ENCODE results near the gene THSD4. TPM values are rescaled to one million over a fixed set of nuclear protein-coding genes. Genes with fewer than 3 reads are reported as not detected.

THSD4 gene
- polyA plus RNA-seq, 2 of the 4 experiments (the other 2 are of a cell fraction), result 15.8 to 40.7 TPM

DNA sequence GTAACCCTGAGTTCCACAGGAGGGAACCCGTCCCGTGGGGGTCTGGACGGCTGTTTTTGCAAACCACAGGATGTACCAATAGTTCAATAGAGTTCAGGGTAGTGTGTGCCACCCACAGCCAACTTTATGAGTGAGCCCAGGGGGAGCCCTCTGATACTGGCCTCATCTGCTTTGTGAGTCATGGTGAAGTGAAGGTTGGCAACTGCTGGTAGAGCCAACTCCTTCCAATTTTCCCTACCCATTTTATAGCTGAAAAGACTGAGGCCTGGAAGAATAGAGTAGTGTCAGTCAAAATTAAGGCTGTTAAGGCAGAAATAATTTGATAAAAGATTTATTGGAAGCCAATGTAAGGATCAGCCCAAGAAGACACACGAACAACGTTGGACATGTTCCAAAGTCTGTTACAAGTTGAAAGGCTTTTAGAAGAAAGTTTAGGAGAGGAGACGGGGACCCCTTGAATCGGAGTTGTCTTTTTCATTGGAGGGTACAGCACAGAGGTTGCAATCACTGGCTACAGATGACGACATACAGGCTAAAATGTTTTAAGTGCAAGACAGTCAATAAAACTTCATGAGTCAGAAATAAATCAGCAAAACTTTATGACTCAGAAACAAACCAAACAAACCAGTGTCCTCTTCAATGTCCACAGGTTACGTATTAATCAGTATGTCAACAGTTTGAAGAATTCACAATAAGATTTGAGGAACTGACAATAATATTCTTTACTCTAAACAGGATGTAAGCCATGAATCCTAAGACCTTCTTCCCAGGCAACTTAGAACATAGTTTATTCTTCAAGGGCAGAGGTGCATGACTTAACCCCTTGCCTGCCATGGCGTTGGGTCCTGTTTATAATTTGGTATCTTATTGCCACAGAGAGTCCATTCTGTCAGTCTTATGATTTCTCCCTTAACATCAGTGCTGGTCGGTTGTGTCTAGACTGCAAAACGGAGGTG, 632.1 kb downstream of the THSD4 start (continued):
- no peak for TF ChIP-seq REST (IDR thresholded peaks at IDR 0.05)
- TF ChIP-seq PBX3 (IDR thresholded peaks at IDR 0.05), result peak; percentile 82
- TF ChIP-seq ZFP36 (IDR thresholded peaks at IDR 0.05; ENCODE audit: borderline replicate concordance, partially characterized antibody), result peak; percentile 23

DNA sequence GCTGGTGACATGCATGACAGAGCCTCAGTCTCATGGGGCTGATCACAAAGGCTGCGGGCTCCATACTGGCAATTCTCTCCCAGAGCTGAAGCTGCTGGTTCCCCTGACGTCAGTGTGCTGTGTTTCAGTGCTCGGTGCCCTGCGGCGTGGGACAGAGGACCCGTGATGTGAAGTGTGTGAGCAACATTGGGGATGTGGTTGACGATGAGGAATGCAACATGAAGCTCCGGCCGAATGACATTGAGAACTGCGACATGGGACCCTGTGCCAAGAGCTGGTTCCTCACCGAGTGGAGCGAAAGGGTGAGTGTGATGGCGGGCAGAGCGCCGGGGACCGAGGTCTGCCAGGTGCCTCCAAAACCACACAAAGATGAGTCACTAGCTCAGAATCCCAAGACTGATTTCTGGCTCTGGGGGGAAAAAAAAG, 633.0 kb downstream of the THSD4 start:
- ChIA-PET POLR2A (interaction anchor here (1.3 kb wide), 1 partner anchor 32 kb away, joined by 3 read pairs; no protein-coding TSS in a partner anchor), CTCF (interaction anchor here (0.9 to 20.8 kb wide), 4 partner anchors 28 to 408 kb away, joined by 4 to 522 read pairs (median 90); no protein-coding TSS in a partner anchor)
- WGBS (ENCODE audit: missing lambda C conversion rate), result 25% methylated on average over 16 of the region's 16 CpGs
- FAIRE-seq (no peak), DNase-seq (ENCODE audit: low read depth in 1 of 2, low spot score in 1 of 2) (peak; percentile 68 to 73), ATAC-seq (peak; percentile 42 to 53)
- H3K9me3 ChIP-seq, result no peaks in the 10 kb centered on the region
- peak overlapping the region; percentile 92 to 99 for H3K27ac ChIP-seq
- H3K4me2 ChIP-seq, result peak overlapping the region; percentile 87
- H3K4me3 ChIP-seq, result peak overlapping the region; percentile 15; the same call in 1 of the 3 replicates
- H3K4me1 ChIP-seq, result peaks cover 88% of the 10 kb centered on the region
- TF ChIP-seq MAZ (IDR thresholded peaks at IDR 0.05; ENCODE audit: borderline replicate concordance, low read depth, low read length) (no peak), BHLHE40 (IDR thresholded peaks at IDR 0.05; ENCODE audit: low read depth, low read length) (no peak), RNF2 (IDR thresholded peaks at IDR 0.05; ENCODE audit: borderline replicate concordance, low read depth) (no peak), SMC3 (IDR thresholded peaks at IDR 0.05) (no peak), ZSCAN20 (CRISPR knock-in tag; IDR thresholded peaks at IDR 0.05) (no peak), JUNB (IDR thresholded peaks at IDR 0.05) (no peak), HOXA7 (CRISPR knock-in tag; IDR thresholded peaks at IDR 0.05) (no peak; the same call in 1 of the 2 replicates), GATA3 (IDR thresholded peaks at IDR 0.05; ENCODE audit: borderline replicate concordance) (no peak), CHD2 (IDR thresholded peaks at IDR 0.05; ENCODE audit: low read length, partially characterized antibody) (no peak), EP300 (IDR thresholded peaks at IDR 0.05) (no peak), RCOR1 (IDR thresholded peaks at IDR 0.05; ENCODE audit: low read depth, low read length) (no peak), NR3C1 (IDR thresholded peaks at IDR 0.05) (no peak), CEBPB (IDR thresholded peaks at IDR 0.05) (no peak), RAD21 (conservative IDR thresholded peaks at IDR 0.05 in 1 of 2, IDR thresholded peaks at IDR 0.05 in 1 of 2) (no peak), ESRRA (IDR thresholded peaks at IDR 0.05; ENCODE audit: borderline replicate concordance, low read length) (no peak), CBX8 (IDR thresholded peaks at IDR 0.05) (no peak), FOSB (CRISPR knock-in tag; IDR thresholded peaks at IDR 0.05) (peak; percentile 37; the same call in 1 of the 2 replicates), HOXB13 (CRISPR knock-in tag; IDR thresholded peaks at IDR 0.05; ENCODE audit: low read depth) (no peak; the same call in 1 of the 2 replicates), ZC3H11A (IDR thresholded peaks at IDR 0.05) (no peak), PBX3 (IDR thresholded peaks at IDR 0.05) (no peak), HDAC2 (IDR thresholded peaks at IDR 0.05) (no peak), NPAS2 (CRISPR knock-in tag; IDR thresholded peaks at IDR 0.05; ENCODE audit: borderline replicate concordance) (0 out of 2 replicates have a peak, but pooled peaks have one; percentile 5), ZNF302 (CRISPR knock-in tag; IDR thresholded peaks at IDR 0.05) (peak; percentile 69; the same call in 1 of the 2 replicates), POLR2AphosphoS2 (conservative IDR thresholded peaks at IDR 0.05; ENCODE audit: low read length) (no peak), FOSL2 (IDR thresholded peaks at IDR 0.05) (peak; percentile 64), FOSL2 (CRISPR knock-in tag; IDR thresholded peaks at IDR 0.05) (peak; percentile 77), POLR2A (IDR thresholded peaks at IDR 0.05; ENCODE audit: low read length) (no peak), EHF (CRISPR knock-in tag; IDR thresholded peaks at IDR 0.05) (no peak; the same call in 1 of the 2 replicates)
- TF ChIP-seq, protein P1, sequence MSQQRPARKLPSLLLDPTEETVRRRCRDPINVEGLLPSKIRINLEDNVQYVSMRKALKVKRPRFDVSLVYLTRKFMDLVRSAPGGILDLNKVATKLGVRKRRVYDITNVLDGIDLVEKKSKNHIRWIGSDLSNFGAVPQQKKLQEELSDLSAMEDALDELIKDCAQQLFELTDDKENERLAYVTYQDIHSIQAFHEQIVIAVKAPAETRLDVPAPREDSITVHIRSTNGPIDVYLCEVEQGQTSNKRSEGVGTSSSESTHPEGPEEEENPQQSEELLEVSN (IDR thresholded peaks at IDR 0.05; ENCODE audit: borderline replicate concordance, low read depth), result peak; percentile 64; the same call in 1 of the 2 replicates
- TF ChIP-seq, protein P2, sequence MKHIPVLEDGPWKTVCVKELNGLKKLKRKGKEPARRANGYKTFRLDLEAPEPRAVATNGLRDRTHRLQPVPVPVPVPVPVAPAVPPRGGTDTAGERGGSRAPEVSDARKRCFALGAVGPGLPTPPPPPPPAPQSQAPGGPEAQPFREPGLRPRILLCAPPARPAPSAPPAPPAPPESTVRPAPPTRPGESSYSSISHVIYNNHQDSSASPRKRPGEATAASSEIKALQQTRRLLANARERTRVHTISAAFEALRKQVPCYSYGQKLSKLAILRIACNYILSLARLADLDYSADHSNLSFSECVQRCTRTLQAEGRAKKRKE (CRISPR knock-in tag; IDR thresholded peaks at IDR 0.05; ENCODE audit: low read depth), result peak; percentile 95

Measured in A549 (cell line).